Tibial artery (tissue), 4 donors: ENCODE results near the gene CCDC86.

Experiments
- DNase-seq, 2 donors: peaks; one replicate each; pipeline ENCODE4 v3.0.0-alpha.2; 2019
- H3K27ac ChIP-seq, 2 donors: fragments of 200-600 bp; sonication (generic) in 1 of 2; 1 replicate in 1 of 2; 2 replicates in 1 of 2; pipeline ENCODE4 v1.5.1; 2018 to 2019; ENCODE audit warnings: mild to moderate bottlenecking in 1 of 2
- H3K27me3 ChIP-seq, 2 donors: fragments of 200-600 bp; sonication (generic) in 1 of 2; one replicate each; pipeline versions ENCODE4 v1.5.1 to v1.6.0; 2016 to 2019
- H3K36me3 ChIP-seq, 3 donors: fragments of 200-600 bp; sonication (generic) in 2 of 3; one replicate each; pipeline ENCODE4 v1.5.1; 2016 to 2019; ENCODE audit warnings: mild to moderate bottlenecking in 2 of 3
- H3K4me1 ChIP-seq, 4 donors: fragments of 200-600 bp; sonication (generic) in 2 of 4; 1 replicate in 3 of 4; 2 replicates in 1 of 4; pipeline ENCODE4 v1.5.1; 2016 to 2019
- H3K4me3 ChIP-seq, 2 donors: fragments of 200-600 bp; sonication (generic) in 1 of 2; 1 replicate in 1 of 2; 2 replicates in 1 of 2; pipeline ENCODE4 v1.5.1; 2018 to 2019; ENCODE audit warnings: mild to moderate bottlenecking in 2 of 2
- H3K9me3 ChIP-seq, 3 donors: fragments of 200-600 bp; sonication (generic) in 1 of 3; one replicate each; pipeline ENCODE4 v1.5.1; 2016 to 2019
- intact Hi-C: fragments of 100-400 bp; cut with DNase I; formaldehyde crosslinking; loops from one replicate; pipeline ENCODE4 v1.15.0; 2023; ENCODE audit warnings: low total_unique reads
- TF ChIP-seq, protein P1 (sequence below), 2 experiments: fragments of 200-600 bp in 1 of 2; fragments of 450-650 bp in 1 of 2; IDR thresholded peaks; one replicate each; pipeline ENCODE4 v1.5.1; 2017 to 2019; ENCODE audit warnings: antibody characterized with exemption in 2 of 2, mild to moderate bottlenecking in 1 of 2, moderate library complexity in 1 of 2

CCDC86 gene

DNA sequence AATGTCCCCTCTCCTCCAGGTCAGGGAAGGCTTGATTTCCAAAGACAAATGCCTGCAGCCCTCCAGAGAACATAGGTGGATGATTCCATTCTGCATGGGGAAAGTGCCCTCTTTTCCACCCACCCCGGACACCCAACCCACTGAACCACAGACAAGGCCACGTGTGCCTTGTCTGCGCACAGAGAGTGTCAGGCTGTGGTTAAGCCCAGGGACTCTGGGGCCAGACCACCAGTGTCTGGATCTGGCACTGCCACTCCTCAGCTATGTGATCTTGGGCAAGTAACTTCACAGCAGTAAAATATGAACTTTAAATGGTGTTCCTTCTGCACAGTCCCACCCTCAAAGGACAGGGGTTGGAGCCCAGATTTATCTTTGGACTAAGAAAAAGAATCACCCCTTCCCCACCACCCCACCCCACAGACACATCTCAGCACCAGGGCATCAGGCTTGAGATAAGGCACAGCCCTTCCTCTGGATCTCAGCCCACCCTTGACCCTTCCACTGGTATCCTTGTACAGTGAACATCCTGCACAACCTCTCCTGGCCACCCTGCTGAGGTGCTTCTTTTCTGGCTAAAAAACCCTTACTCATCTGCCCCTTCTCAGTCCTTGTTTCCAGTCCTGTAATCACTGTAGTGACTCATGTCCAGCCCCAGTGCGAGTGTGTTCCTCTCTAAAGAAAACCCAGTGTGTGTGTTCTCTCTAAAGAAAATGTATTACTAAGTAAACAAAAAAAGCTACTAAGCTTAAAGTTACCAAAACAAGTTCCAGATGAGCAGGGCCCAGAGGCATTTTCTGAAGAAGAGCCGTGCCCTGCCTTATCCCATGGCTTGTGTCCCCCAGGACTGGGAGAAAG, 15.7 kb downstream of the CCDC86 start:
- Histone ChIP-seq H3K9me3 (no peaks in the 10 kb centered on the region), H3K4me3 (no peak overlapping the region), H3K27ac (no peak overlapping the region), H3K4me1 (no peaks in the 10 kb centered on the region), H3K27me3 (no peaks in the 10 kb centered on the region), H3K36me3 (peaks cover 0 to 11% (median under 1%) of the 10 kb centered on the region in 3 donors)
- DNase-seq = no peak
- intact Hi-C loops = no loop called here
- TF ChIP-seq, protein P1, sequence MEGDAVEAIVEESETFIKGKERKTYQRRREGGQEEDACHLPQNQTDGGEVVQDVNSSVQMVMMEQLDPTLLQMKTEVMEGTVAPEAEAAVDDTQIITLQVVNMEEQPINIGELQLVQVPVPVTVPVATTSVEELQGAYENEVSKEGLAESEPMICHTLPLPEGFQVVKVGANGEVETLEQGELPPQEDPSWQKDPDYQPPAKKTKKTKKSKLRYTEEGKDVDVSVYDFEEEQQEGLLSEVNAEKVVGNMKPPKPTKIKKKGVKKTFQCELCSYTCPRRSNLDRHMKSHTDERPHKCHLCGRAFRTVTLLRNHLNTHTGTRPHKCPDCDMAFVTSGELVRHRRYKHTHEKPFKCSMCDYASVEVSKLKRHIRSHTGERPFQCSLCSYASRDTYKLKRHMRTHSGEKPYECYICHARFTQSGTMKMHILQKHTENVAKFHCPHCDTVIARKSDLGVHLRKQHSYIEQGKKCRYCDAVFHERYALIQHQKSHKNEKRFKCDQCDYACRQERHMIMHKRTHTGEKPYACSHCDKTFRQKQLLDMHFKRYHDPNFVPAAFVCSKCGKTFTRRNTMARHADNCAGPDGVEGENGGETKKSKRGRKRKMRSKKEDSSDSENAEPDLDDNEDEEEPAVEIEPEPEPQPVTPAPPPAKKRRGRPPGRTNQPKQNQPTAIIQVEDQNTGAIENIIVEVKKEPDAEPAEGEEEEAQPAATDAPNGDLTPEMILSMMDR (IDR thresholded peaks at IDR 0.05) = no peak

DNA sequence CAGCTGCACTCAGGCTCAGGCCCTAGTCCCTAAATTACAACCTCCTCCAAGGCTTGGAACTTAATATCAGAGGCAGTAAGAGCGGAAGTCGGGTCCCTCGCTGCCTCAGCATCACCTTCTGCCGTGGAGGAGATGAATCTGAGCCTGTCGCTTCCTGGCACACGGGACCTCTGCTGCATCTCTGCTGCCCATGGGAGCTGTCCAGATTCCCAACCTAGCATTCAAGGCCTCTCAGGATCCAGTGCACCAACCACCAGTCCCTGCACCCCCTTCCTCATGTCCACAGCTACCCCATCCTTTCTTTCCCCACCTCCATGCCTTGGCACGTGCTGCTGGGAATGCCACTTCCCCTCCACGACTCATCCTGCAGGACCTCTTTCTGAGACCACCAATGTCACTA, 16.3 kb downstream of the CCDC86 start:
- no peak overlapping the region for H3K27ac ChIP-seq

DNA sequence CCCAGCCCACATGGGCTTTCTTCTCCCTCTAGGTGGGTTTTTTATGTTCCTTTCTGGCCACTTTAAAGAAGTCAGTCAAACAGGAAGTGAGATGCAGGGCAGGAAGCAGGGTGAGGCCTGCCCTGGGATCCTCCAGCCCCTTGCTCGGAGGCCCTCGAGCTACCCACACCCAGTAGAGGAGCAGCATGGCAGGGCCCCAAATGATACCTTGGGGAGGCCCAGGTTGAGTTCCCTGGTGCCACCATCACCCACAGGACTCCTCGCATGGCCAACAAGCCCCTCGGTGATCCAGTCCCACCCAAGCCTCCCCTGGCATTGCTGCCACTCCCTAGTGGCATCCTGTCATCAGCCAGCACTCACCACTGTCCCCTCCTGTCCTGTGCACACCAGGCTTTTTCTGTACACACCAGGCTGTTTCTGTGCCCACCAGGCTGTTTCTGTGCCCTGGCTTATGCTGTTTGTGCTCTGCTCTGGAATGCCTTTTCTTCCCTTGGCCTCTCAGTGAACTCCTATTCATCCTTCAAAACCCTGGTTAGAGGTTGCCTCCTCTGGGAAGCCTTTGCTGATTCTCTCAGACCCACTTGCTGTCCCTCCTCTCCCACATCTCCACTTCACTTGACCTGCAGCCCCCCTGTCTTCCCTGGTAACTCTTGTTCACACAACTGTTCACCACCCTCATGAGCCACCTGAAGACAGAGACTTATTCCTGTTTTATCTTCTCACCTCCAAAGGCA, 17.0 kb downstream of the CCDC86 start:
- no peak for DNase-seq
- Histone ChIP-seq H3K4me1 (no peaks in the 10 kb centered on the region), H3K9me3 (no peaks in the 10 kb centered on the region), H3K36me3 (no peaks in the 10 kb centered on the region), H3K27me3 (no peaks in the 10 kb centered on the region), H3K4me3 (no peak overlapping the region), H3K27ac (no peak overlapping the region)
- TF ChIP-seq, protein P1 (IDR thresholded peaks at IDR 0.05) = no peak
- intact Hi-C loops = no loop called here

More for the DNA sequence above, 16.3 kb downstream of the CCDC86 start:
- Histone ChIP-seq H3K4me1 (no peaks in the 10 kb centered on the region), H3K36me3 (peaks cover 0 to 4% (median 0%) of the 10 kb centered on the region in 3 donors), H3K4me3 (no peak overlapping the region), H3K27me3 (no peaks in the 10 kb centered on the region), H3K9me3 (no peaks in the 10 kb centered on the region)
- TF ChIP-seq, protein P1 (IDR thresholded peaks at IDR 0.05) = no peak
- intact Hi-C loops = no loop called here
- no peak for DNase-seq

DNA sequence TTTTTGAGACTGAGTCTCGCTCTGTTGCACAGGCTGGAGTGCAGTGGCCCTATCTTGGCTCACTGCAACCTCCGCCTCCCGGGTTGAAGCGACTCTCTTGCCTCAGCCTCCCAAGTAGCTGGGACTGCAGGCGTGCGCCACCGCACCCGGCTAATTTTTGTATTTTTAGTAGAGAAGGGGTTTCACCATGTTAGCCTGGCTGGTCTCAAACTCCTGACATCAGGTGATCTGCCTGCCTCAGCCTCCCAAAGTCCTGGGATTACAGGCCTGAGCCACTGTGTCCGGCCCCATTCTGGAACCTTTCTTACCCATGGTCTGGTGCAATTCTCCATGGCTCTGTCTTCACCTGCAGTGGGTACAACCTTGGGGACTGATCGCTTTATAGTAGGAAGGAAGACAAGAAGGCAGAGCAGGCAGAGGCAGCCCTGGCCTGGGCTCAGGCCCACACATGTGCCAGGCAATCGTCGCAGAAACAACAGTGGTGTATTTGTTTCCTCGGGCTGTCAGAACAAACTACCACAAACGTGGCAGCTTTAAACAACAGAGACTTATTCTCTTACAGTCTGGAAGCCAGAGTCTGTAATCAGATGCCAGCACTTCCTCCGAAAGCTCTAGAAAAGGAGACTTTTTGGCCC, 17.8 kb downstream of the CCDC86 start:
- no peak for DNase-seq
- no peak overlapping the region for H3K27ac ChIP-seq
- intact Hi-C loops = no loop called here

DNA sequence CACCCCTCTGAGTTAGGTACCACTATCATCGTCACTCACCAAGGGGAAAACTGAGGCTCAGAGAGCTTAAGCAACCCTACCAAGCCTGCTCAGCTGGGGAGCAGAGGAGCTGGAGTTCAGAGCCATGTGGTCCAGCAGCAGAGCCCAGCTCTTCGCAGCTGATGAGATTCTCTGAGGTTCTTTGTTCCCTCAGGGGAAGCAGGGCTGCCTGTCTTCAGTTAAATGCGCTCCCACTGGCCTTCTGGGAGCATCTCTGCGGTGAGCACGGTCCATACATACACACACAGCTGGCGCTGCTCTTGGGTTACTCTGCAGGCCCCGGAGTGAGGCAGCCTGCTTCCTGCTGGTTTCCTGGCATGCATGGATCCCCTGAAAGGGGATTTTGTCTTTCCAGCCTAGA, 19.0 kb downstream of the CCDC86 start:
- no peak overlapping the region for H3K4me3 ChIP-seq
- intact Hi-C loops = no loop called here
- H3K9me3 ChIP-seq = no peaks in the 10 kb centered on the region
- no peak for DNase-seq
- no peaks in the 10 kb centered on the region for H3K27me3 ChIP-seq
- no peak overlapping the region for H3K27ac ChIP-seq
- no peaks in the 10 kb centered on the region for H3K36me3 ChIP-seq
- H3K4me1 ChIP-seq = no peaks in the 10 kb centered on the region
- TF ChIP-seq, protein P1 (IDR thresholded peaks at IDR 0.05) = no peak

More for the DNA sequence above, 17.8 kb downstream of the CCDC86 start:
- TF ChIP-seq, protein P1 (IDR thresholded peaks at IDR 0.05) = no peak
- no peaks in the 10 kb centered on the region for H3K36me3 ChIP-seq
- no peaks in the 10 kb centered on the region for H3K9me3 ChIP-seq
- no peaks in the 10 kb centered on the region for H3K27me3 ChIP-seq
- H3K4me3 ChIP-seq = no peak overlapping the region
- no peaks in the 10 kb centered on the region for H3K4me1 ChIP-seq
